HAP-1 (cell line): Measurements from ENCODE around the gene NUP98.
"Not testable (repeated sequence)": the region's sequence is repeated elsewhere in the genome, so short reads cannot be mapped to it uniquely, and the experiment has no call there.

Experiments used
- DNase-seq, 2 experiments: peaks; one replicate each; pipeline ENCODE4 v3.0.0-alpha.2; 2016 to 2020; ENCODE audit warnings: low spot score in 2 of 2
- H3K27me3 ChIP-seq: fragments of 250-450 bp; sonication (Bioruptor Pico); 2 replicates; pipeline ENCODE4 v1.5.1; 2020; ENCODE audit warnings: low read depth, mild to moderate bottlenecking, moderate library complexity
- H3K36me3 ChIP-seq: fragments of 250-450 bp; sonication (Bioruptor Pico); replicated peaks from 2 replicates; pipeline ENCODE4 v1.5.1; 2020; ENCODE audit warnings: mild to moderate bottlenecking
- H3K4me1 ChIP-seq: fragments of 250-450 bp; sonication (Bioruptor Pico); 2 replicates; pipeline ENCODE4 v1.5.1; 2020; ENCODE audit warnings: mild to moderate bottlenecking
- H3K4me3 ChIP-seq: fragments of 250-450 bp; sonication (Bioruptor Pico); 2 replicates; pipeline ENCODE4 v1.5.1; 2020; ENCODE audit warnings: mild to moderate bottlenecking, moderate library complexity
- H3K9me3 ChIP-seq: fragments of 250-450 bp; sonication (Bioruptor Pico); 2 replicates; pipeline ENCODE4 v1.5.1; 2020; ENCODE audit warnings: mild to moderate bottlenecking, moderate library complexity
- in situ Hi-C: fragments of 300-500 bp; cut with MboI; formaldehyde crosslinking; loops from 3 replicates; pipeline ENCODE4 v1.14.3; 2020; ENCODE audit warnings: low sequenced_read_pairs, inconsistent platforms, mixed read lengths

NUP98 gene

GRCh38 chr11:3766836-3767235, 30.5 kb downstream of the NUP98 start:
- not testable (repeated sequence) for H3K4me1 ChIP-seq, H3K27me3 ChIP-seq, H3K4me3 ChIP-seq, DNase-seq, H3K9me3 ChIP-seq
- peaks cover 93% of the 10 kb centered on the region for H3K36me3 ChIP-seq
- in situ Hi-C loops = loop anchor here (10.0 kb wide), 1 partner anchor 62 kb away; no protein-coding TSS in a partner anchor

DNA sequence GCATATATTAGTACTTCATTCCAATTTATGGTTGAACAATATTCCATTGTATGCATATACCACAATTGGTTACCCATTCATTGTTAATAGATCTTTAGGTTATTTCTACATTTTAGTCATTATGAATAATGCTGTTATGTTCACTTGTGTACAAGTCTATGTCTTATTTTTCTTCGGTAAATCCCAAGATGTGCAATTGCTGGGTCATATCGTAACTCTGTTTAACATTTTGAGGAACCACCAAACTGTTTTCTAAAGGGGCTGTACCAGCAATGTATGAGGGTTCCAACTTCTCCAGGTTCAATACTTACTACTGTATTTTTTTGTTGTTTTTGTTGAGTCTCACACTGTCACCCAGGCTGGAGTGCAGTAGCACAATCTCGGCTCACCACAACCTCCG, 33.1 kb downstream of the NUP98 start:
- no peak for DNase-seq
- in situ Hi-C loops = loop anchor here (10.0 kb wide), 1 partner anchor 59 kb away; no protein-coding TSS in a partner anchor
- no peaks in the 10 kb centered on the region for H3K4me1 ChIP-seq
- no peak overlapping the region for H3K4me3 ChIP-seq
- no peaks in the 10 kb centered on the region for H3K9me3 ChIP-seq
- no peaks in the 10 kb centered on the region for H3K27me3 ChIP-seq
- peaks cover 92% of the 10 kb centered on the region for H3K36me3 ChIP-seq

DNA sequence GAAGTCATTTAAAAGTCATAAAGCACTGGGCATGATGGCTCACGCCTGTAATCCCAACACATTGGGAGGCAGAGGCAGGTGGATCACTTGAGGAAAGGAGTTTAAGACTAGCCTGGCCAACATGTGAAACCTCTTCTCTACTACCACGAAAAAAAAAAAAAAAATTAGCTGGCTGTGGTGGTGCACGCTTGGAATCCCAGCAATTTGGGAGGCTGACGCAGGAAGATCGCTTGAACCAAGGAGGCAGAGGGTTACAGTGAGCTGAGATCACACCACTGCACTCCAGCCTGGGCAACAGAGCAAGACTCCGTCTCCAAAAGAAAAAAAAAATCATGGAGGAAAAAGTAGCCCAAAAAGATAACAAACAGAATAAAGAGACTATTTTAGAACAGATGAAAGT, 42.2 kb downstream of the NUP98 start:
- Histone ChIP-seq H3K4me1 (no peaks in the 10 kb centered on the region), H3K27me3 (no peaks in the 10 kb centered on the region), H3K36me3 (peaks cover 85% of the 10 kb centered on the region), H3K9me3 (no peaks in the 10 kb centered on the region), H3K4me3 (no peak overlapping the region)
- no peak for DNase-seq
- in situ Hi-C loops = no loop called here

- no peak for DNase-seq
- Histone ChIP-seq H3K4me3 (no peak overlapping the region), H3K36me3 (peaks cover 82% of the 10 kb centered on the region), H3K9me3 (no peaks in the 10 kb centered on the region), H3K4me1 (no peaks in the 10 kb centered on the region), H3K27me3 (no peaks in the 10 kb centered on the region)
- in situ Hi-C loops = no loop called here
Observed at GRCh38 chr11:3753110-3753509, 44.2 kb downstream of the NUP98 start.

GRCh38 chr11:3747704-3748103, 49.6 kb downstream of the NUP98 start:
- H3K4me3 ChIP-seq = no peak overlapping the region
- H3K36me3 ChIP-seq = peaks cover 92% of the 10 kb centered on the region
- no peaks in the 10 kb centered on the region for H3K27me3 ChIP-seq
- in situ Hi-C loops = no loop called here
- H3K9me3 ChIP-seq = no peaks in the 10 kb centered on the region
- no peak for DNase-seq
- H3K4me1 ChIP-seq = no peaks in the 10 kb centered on the region

- DNase-seq = no peak
- H3K4me1 ChIP-seq = no peaks in the 10 kb centered on the region
- in situ Hi-C loops = no loop called here
- peaks cover 88% of the 10 kb centered on the region for H3K36me3 ChIP-seq
- H3K4me3 ChIP-seq = no peak overlapping the region
- H3K9me3 ChIP-seq = no peaks in the 10 kb centered on the region
- no peaks in the 10 kb centered on the region for H3K27me3 ChIP-seq
Observed at GRCh38 chr11:3745161-3745560, 52.2 kb downstream of the NUP98 start.

DNA sequence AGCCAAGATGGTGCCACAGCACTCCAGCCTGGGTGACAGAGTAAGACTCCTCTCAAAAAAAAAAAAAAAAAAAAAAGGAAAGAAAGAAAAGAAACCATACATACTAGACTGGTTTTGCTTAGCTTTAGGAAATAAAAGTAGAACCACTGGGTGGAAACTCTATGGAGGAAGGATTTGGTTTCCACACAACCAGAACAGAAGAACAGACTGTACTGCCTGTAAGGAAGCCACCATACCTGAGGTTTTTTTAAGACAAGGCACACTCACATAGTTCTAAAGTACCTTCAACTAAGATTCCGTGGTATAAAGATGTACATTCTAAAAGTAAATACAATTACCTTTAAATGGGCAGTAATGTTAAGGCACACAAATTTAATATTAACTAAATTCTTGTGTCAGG, 58.6 kb downstream of the NUP98 start:
- H3K9me3 ChIP-seq = no peaks in the 10 kb centered on the region
- H3K4me1 ChIP-seq = no peaks in the 10 kb centered on the region
- DNase-seq = no peak
- no peaks in the 10 kb centered on the region for H3K27me3 ChIP-seq
- in situ Hi-C loops = no loop called here
- H3K36me3 ChIP-seq = peaks cover 63% of the 10 kb centered on the region
- H3K4me3 ChIP-seq = no peak overlapping the region

DNA sequence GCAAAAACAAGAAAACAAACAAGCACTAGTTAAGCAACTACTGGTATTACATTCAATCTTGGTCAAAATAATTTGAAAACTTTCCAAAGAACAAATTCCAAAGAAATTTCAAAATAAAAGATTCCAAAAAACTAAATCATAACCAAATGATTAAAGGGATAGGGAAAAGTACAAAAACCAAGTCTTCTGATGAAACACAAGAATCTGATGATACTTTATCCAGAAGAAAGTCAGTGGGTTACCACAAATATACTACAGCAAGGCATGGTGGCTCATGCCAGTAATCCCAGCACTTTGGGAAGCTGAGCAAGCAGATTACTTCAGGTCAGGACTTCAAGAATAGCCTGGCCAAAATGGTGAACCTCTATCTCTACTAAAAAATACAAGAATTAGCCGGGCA, 59.1 kb downstream of the NUP98 start:
- H3K36me3 ChIP-seq = peaks cover 63% of the 10 kb centered on the region
- no peaks in the 10 kb centered on the region for H3K4me1 ChIP-seq
- no peaks in the 10 kb centered on the region for H3K27me3 ChIP-seq
- in situ Hi-C loops = no loop called here
- no peak overlapping the region for H3K4me3 ChIP-seq
- no peaks in the 10 kb centered on the region for H3K9me3 ChIP-seq
- no peak for DNase-seq

- in situ Hi-C loops = no loop called here
- no peaks in the 10 kb centered on the region for H3K9me3 ChIP-seq
- no peak for DNase-seq
- 0 out of 2 replicates have a peak, but pooled peaks cover 3% of the 10 kb centered on the region for H3K4me1 ChIP-seq
- H3K4me3 ChIP-seq = no peak overlapping the region
- peaks cover 62% of the 10 kb centered on the region for H3K36me3 ChIP-seq
- no peaks in the 10 kb centered on the region for H3K27me3 ChIP-seq
Observed at GRCh38 chr11:3737386-3737933, 59.9 kb downstream of the NUP98 start.

DNA sequence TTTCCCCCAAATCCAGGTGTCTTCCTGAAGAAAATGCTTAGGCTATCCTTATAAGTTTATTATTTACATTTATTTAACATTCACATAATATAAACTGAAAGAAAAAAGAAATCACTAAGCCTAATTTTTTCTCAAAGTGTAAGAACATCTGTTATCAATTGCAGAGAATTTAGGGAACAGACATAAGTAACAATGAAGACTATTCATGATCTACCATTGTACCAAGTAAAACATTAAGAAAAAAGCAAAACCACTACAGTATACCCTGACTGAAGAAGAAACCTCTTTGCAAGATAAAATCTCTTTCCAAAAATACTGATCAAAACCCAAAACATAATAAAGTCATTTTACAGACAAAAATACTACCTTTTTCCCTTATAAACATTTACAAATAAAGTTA, 60.5 kb downstream of the NUP98 start:
- in situ Hi-C loops = no loop called here
- H3K4me1 ChIP-seq = 0 out of 2 replicates have a peak, but pooled peaks cover 3% of the 10 kb centered on the region
- no peak overlapping the region for H3K4me3 ChIP-seq
- H3K9me3 ChIP-seq = no peaks in the 10 kb centered on the region
- H3K36me3 ChIP-seq = peaks cover 63% of the 10 kb centered on the region
- no peak for DNase-seq
- H3K27me3 ChIP-seq = no peaks in the 10 kb centered on the region

DNA sequence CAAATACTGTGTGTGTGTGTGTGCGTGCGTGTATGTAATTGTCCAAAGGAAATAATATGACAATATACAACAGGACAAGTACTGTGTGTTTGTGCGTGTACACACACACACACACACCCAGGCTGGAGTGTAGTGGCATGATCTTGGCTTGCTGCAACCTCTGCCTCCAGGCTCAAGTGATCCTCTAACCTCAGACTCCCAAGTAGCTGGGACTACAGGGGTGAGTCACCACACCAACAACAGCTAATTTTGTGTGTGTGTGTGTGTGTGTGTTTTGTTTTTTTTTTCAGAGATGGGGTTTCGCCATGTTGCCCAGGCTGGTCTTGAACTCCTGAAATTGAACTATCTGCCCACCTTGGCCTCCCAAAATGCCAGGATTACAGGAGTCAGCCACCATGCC, 61.5 kb downstream of the NUP98 start:
- H3K4me3 ChIP-seq = no peak overlapping the region
- no peaks in the 10 kb centered on the region for H3K9me3 ChIP-seq
- no peaks in the 10 kb centered on the region for H3K27me3 ChIP-seq
- in situ Hi-C loops = no loop called here
- DNase-seq = no peak
- H3K36me3 ChIP-seq = peaks cover 63% of the 10 kb centered on the region
- 0 out of 2 replicates have a peak, but pooled peaks cover 3% of the 10 kb centered on the region for H3K4me1 ChIP-seq

GRCh38 chr11:3732671-3733436, 64.5 kb downstream of the NUP98 start:
- H3K36me3 ChIP-seq = peaks cover 75% of the 10 kb centered on the region
- H3K4me3 ChIP-seq = no peak overlapping the region
- in situ Hi-C loops = no loop called here
- DNase-seq = no peak
- no peaks in the 10 kb centered on the region for H3K27me3 ChIP-seq
- 0 out of 2 replicates have a peak, but pooled peaks cover 3% of the 10 kb centered on the region for H3K4me1 ChIP-seq
- no peaks in the 10 kb centered on the region for H3K9me3 ChIP-seq

GRCh38 chr11:3723014-3723708, 74.2 kb downstream of the NUP98 start:
- Histone ChIP-seq H3K4me1 (no peaks in the 10 kb centered on the region), H3K27me3 (no peaks in the 10 kb centered on the region), H3K4me3 (no peak overlapping the region), H3K36me3 (peaks cover 84% of the 10 kb centered on the region), H3K9me3 (no peaks in the 10 kb centered on the region)
- no peak for DNase-seq
- in situ Hi-C loops = no loop called here

DNA sequence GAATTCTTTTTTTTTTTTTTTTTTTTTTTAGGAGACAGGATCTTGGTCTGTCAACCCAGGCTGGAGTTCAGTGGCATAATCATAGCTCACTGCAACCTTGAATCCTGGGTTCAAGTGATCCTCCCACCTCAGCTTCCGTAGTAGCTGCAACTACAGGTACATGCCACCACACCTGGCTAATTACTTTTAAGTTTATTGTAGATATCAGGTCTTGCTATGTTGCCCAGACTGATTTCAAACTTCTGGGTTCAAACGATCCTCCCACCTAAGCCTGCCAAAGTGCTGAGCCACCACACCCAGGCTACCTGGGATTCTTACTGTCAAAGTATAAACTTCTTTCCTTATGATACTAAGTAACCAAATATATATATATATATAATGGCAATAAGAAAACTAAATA, 75.3 kb downstream of the NUP98 start:
- peaks cover 89% of the 10 kb centered on the region for H3K36me3 ChIP-seq
- no peaks in the 10 kb centered on the region for H3K27me3 ChIP-seq
- DNase-seq = no peak
- H3K4me1 ChIP-seq = no peaks in the 10 kb centered on the region
- H3K9me3 ChIP-seq = no peaks in the 10 kb centered on the region
- H3K4me3 ChIP-seq = no peak overlapping the region
- in situ Hi-C loops = no loop called here
